Stomach (tissue), 9 donors: ENCODE measurements around the gene CIT. TPM values are rescaled to one million over a fixed set of nuclear protein-coding genes. Genes with fewer than 3 reads are reported as not detected.

ENCODE experiments used
- DNase-seq, 2 donors: peaks; one replicate each; pipeline versions ENCODE4 v3.0.0 to v3.0.0-alpha.2; 2013 to 2019
- H3K27ac ChIP-seq, 5 donors: fragments of 200-600 bp in 4 of 5; sonication (generic) in 4 of 5; one replicate each; pipeline ENCODE4 v1.5.1; 2013 to 2019; ENCODE audit warnings: mild to moderate bottlenecking in 1 of 5, moderate library complexity in 1 of 5
- H3K27me3 ChIP-seq, 3 donors: fragments of 200-600 bp; sonication (generic); one replicate each; pipeline ENCODE4 v1.5.1; 2017 to 2019; ENCODE audit warnings: mixed run types in 1 of 3
- H3K36me3 ChIP-seq, 4 donors: fragments of 200-600 bp; sonication (generic); 1 replicate in 3 of 4; 2 replicates in 1 of 4; pipeline ENCODE4 v1.5.1; 2016 to 2019
- H3K4me1 ChIP-seq, 4 donors: fragments of 200-600 bp; sonication (generic); one replicate each; pipeline ENCODE4 v1.5.1; 2016 to 2019
- H3K4me3 ChIP-seq, 4 donors: fragments of 200-600 bp; sonication (generic) in 3 of 4; one replicate each; pipeline ENCODE4 v1.5.1; 2016 to 2019; ENCODE audit warnings: mild to moderate bottlenecking in 1 of 4
- H3K9me3 ChIP-seq, 4 donors: fragments of 200-600 bp; sonication (generic); one replicate each; pipeline ENCODE4 v1.5.1; 2016 to 2019
- EP300 ChIP-seq: sonication (generic); formaldehyde crosslinking; IDR thresholded peaks from one replicate; pipeline ENCODE4 v1.6.1; 2017; ENCODE audit warnings: antibody characterized with exemption
- POLR2A ChIP-seq, 4 donors: fragments of 450-650 bp; IDR thresholded peaks; one replicate each; pipeline ENCODE4 v1.6.1; 2016; ENCODE audit warnings: antibody characterized with exemption in 4 of 4, control low read depth in 2 of 4, mild to moderate bottlenecking in 1 of 4, moderate library complexity in 1 of 4
- POLR2AphosphoS5 ChIP-seq, 3 donors: sonication (generic); formaldehyde crosslinking; IDR thresholded peaks; one replicate each; pipeline ENCODE4 v1.6.1; 2016; ENCODE audit warnings: antibody characterized with exemption in 3 of 3
- WGBS, 5 donors: extraction: QIAGEN DNeasy Blood & Tissue Kit in 3 of 5; methylation state at CpG; one replicate each; pipeline versions ENCODE4 v1.1.5 to v1.1.7; 2013 to 2018; 5-methylcytosine and 5-hydroxymethylcytosine counted together
- intact Hi-C: fragments of 100-400 bp; cut with DNase I; formaldehyde crosslinking; loops from one replicate; pipeline ENCODE4 v1.15.1; 2023; ENCODE audit warnings: low total_unique reads
- polyA plus RNA-seq, 3 donors: library from polyadenylated mRNA; stranded (reverse); fragments of 200-250 nt; gene quantifications; one replicate each; pipeline ENCODE4 v1.2.3, GENCODE V29; 2013
- total RNA-seq, 5 donors: library from RNA; depleted of rRNA; stranded (reverse); fragments of >200 nt; gene quantifications; one replicate each; pipeline versions ENCODE4 v1.1.0 to v1.2.3, GENCODE V29; 2014 to 2016
- TF ChIP-seq, protein P1 (sequence below), 7 experiments: fragments of 450-650 bp in 4 of 7; fragments of 200-600 bp in 3 of 7; sonication (generic) in 3 of 7; IDR thresholded peaks; one replicate each; pipeline ENCODE4 v1.5.1; 2016 to 2019; ENCODE audit warnings: antibody characterized with exemption in 7 of 7, control low read depth in 2 of 7, mild to moderate bottlenecking in 1 of 7
- donor health status: healthy with polysubstance abuse.
- donor health status: Bipolar disorder and iron deficiency.
- donor health status: healthy.

CIT gene
- total and polyA plus RNA-seq, 8 donors: 2.8 to 164 (median 21.0) TPM

DNA sequence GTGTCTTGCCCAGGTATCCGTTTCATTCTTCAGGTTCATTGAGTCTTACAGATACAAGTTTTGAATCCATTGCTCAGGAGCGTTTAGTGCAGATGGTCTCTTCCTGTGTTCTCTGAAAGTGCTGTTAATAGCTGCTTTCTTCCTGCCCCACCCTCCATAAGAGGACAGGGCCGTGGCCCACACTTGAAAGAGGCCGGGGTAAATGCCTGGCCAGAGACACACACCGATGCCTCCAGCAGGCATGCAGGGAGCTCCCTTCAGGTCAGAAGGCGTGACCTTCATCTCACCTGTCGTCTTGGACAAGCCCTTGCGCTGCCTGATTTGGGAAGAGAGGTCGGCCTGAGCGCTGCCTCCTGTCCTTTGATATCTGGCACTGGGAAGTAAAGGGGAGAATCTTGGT is 197.6 kb downstream of the CIT start:
- Histone ChIP-seq H3K9me3 (no peaks in the 10 kb centered on the region), H3K36me3 (peaks cover 73 to 78% (median 78%) of the 10 kb centered on the region in 4 donors), H3K4me1 (peaks cover 26 to 65% (median 38%) of the 10 kb centered on the region in 4 donors), H3K4me3 (no peak overlapping the region), H3K27ac (peak overlapping the region; percentile 21 to 64 (median 26)), H3K27me3 (no peaks in the 10 kb centered on the region)
- TF ChIP-seq EP300 (no peak), POLR2AphosphoS5 (IDR thresholded peaks at IDR 0.05) (no peak), POLR2A (IDR thresholded peaks at IDR 0.05) (no peak)
- TF ChIP-seq, protein P1, sequence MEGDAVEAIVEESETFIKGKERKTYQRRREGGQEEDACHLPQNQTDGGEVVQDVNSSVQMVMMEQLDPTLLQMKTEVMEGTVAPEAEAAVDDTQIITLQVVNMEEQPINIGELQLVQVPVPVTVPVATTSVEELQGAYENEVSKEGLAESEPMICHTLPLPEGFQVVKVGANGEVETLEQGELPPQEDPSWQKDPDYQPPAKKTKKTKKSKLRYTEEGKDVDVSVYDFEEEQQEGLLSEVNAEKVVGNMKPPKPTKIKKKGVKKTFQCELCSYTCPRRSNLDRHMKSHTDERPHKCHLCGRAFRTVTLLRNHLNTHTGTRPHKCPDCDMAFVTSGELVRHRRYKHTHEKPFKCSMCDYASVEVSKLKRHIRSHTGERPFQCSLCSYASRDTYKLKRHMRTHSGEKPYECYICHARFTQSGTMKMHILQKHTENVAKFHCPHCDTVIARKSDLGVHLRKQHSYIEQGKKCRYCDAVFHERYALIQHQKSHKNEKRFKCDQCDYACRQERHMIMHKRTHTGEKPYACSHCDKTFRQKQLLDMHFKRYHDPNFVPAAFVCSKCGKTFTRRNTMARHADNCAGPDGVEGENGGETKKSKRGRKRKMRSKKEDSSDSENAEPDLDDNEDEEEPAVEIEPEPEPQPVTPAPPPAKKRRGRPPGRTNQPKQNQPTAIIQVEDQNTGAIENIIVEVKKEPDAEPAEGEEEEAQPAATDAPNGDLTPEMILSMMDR (IDR thresholded peaks at IDR 0.05): no peak
- DNase-seq: no peak
- 82 to 90% (median 85%) methylated on average over 10 of the region's 10 CpGs for WGBS, 5 donors
- intact Hi-C loops: no loop called here

DNA sequence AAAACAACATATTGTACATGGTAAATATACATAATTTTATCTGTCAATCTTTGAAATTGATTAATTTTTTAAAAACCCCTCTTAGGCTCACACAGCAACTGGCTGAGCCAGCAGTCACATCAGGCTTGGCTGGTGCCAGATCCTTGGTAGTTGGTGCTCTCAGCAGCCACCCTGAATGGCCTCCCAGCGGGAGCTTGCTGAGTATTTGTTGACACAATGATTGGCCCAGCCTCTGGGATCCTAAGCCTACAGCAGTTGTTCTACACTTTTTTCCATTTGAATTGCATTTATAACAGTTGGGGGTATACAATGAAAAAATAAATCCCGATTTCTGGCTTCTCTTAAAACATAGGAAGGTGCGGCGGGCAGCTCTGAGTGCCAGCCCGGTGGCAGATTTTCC is 198.0 kb downstream of the CIT start:
- Histone ChIP-seq H3K4me3 (no peak overlapping the region), H3K9me3 (no peaks in the 10 kb centered on the region), H3K27me3 (no peaks in the 10 kb centered on the region), H3K27ac (peak overlapping the region; percentile 21 to 64 (median 26)), H3K4me1 (peaks cover 26 to 68% (median 41%) of the 10 kb centered on the region in 4 donors), H3K36me3 (peaks cover 77 to 82% (median 82%) of the 10 kb centered on the region in 4 donors)
- peak; percentile 58 to 70 for DNase-seq
- 70 to 82% (median 75%) methylated on average over 5 of the region's 5 CpGs for WGBS, 5 donors
- TF ChIP-seq POLR2AphosphoS5 (IDR thresholded peaks at IDR 0.05): no peak
- TF ChIP-seq EP300: no peak
- intact Hi-C loops: no loop called here

DNA sequence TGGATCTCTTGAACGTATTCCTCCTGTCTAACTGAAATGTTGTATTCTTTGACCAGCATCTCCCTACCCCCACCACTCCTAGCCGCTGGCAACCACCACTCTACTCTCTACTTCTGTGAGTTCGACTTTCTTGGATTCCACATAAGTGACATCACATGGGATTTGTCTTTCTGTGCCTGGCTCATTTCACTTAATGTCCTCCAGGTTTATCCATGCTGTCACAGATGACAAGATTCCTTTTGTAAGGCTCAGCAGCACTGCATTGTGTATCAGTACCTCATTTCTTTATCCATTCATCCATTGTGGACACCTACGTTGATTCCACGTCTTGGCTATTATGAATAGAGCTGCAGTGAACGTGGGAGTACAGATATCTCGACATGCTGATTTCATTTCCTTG is 198.7 kb downstream of the CIT start:
- Histone ChIP-seq H3K4me3 (no peak overlapping the region), H3K36me3 (peaks cover 82 to 89% (median 88%) of the 10 kb centered on the region in 4 donors), H3K27ac (peak overlapping the region in 2 of 5 donors; percentile 54 to 64), H3K9me3 (no peaks in the 10 kb centered on the region), H3K27me3 (no peaks in the 10 kb centered on the region), H3K4me1 (peaks cover 25 to 70% (median 45%) of the 10 kb centered on the region in 4 donors)
- DNase-seq: no peak
- 67 to 82% (median 73%) methylated on average over 7 of the region's 7 CpGs for WGBS, 5 donors
- intact Hi-C loops: no loop called here
- no peak for TF ChIP-seq POLR2A (IDR thresholded peaks at IDR 0.05)
- TF ChIP-seq POLR2AphosphoS5 (IDR thresholded peaks at IDR 0.05): no peak
- TF ChIP-seq, protein P1 (IDR thresholded peaks at IDR 0.05): no peak
- TF ChIP-seq EP300: no peak

DNA sequence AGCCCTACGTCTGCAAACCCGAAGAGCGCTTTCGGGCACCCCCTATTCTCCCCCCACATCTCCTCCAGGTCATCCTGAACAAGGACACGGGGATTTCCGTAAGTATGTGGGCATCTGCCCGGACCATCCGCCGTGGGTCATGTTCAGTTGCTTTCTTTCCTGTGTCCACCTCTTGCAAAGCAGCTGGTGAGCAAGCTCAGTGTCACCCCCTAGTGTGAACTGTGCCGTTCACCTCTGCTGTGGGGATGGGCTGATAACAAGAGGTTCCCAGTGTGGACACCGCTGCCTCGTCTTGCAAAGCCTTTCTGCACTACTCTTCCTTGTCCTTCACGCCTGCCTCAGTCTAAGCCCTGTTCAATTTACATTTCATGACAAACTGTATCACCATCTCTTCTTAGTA is 200.5 kb downstream of the CIT start:
- no peaks in the 10 kb centered on the region for H3K27me3 ChIP-seq
- H3K9me3 ChIP-seq: no peaks in the 10 kb centered on the region
- TF ChIP-seq, protein P1 (IDR thresholded peaks at IDR 0.05): no peak
- no peak for TF ChIP-seq POLR2AphosphoS5 (IDR thresholded peaks at IDR 0.05)
- no peak for TF ChIP-seq EP300
- no peak for TF ChIP-seq POLR2A (IDR thresholded peaks at IDR 0.05)
- H3K4me1 ChIP-seq: peaks cover 30 to 70% (median 53%) of the 10 kb centered on the region in 4 donors
- H3K4me3 ChIP-seq: no peak overlapping the region
- H3K36me3 ChIP-seq: peaks cover 85 to 100% (median 100%) of the 10 kb centered on the region in 4 donors
- peak overlapping the region in 4 of 5 donors; percentile 20 to 96 (median 22) for H3K27ac ChIP-seq
- WGBS, 5 donors: 88 to 97% (median 89%) methylated on average over 13 of the region's 13 CpGs
- no peak for DNase-seq
- intact Hi-C loops: no loop called here

DNA sequence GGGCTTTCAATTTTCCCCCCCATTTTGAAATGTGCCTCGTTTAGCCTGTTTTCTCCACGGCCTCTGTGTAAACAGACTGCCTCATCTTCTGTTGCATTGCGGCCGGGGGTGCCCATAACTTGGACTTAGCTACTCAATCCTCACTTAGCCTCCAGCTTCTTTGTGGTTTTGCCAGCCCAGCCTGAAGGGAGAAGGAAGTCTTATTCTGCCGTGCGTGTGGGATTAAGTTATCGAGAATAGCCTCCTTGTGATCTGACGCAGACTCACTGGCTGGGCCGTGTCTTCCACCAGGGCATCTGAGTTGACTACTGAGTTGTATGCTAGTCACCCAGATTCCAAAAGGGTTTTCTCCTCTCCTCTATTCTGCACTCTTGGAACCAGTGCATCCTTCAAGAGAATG is 201.1 kb downstream of the CIT start:
- intact Hi-C loops: no loop called here
- Histone ChIP-seq H3K27ac (peak overlapping the region in 3 of 5 donors; percentile 20 to 99 (median 96)), H3K9me3 (no peaks in the 10 kb centered on the region), H3K36me3 (peaks cover 79 to 100% (median 100%) of the 10 kb centered on the region in 4 donors), H3K4me3 (no peak overlapping the region), H3K27me3 (no peaks in the 10 kb centered on the region), H3K4me1 (peaks cover 33 to 70% (median 56%) of the 10 kb centered on the region in 4 donors)
- no peak for TF ChIP-seq POLR2AphosphoS5 (IDR thresholded peaks at IDR 0.05)
- 74 to 90% (median 82%) methylated on average over 9 of the region's 9 CpGs for WGBS, 5 donors
- DNase-seq: no peak
